KMS-11 (cell line): ENCODE measurements around the gene ACTL7B.

Experiments
- H2AFZ ChIP-seq: fragments of 200-600 bp; sonication (generic); 2 replicates; pipeline ENCODE4 v1.6.1; 2016; ENCODE audit warnings: antibody characterized with exemption, mixed run types, low read depth
- H3K27ac ChIP-seq: fragments of 200-600 bp; sonication (generic); 2 replicates; pipeline ENCODE4 v1.6.1; 2016; ENCODE audit warnings: mild to moderate bottlenecking, mixed run types
- H3K27me3 ChIP-seq: fragments of 200-600 bp; sonication (generic); 2 replicates; pipeline ENCODE4 v1.6.1; 2017; ENCODE audit warnings: mild to moderate bottlenecking, low read depth, mixed run types, moderate library complexity; ENCODE audit not compliant: insufficient read depth
- H3K36me3 ChIP-seq: fragments of 200-600 bp; sonication (generic); 2 replicates; pipeline ENCODE4 v1.6.1; 2017; ENCODE audit warnings: mild to moderate bottlenecking, mixed run types; ENCODE audit not compliant: insufficient read depth
- H3K4me1 ChIP-seq: fragments of 200-600 bp; sonication (generic); 2 replicates; pipeline ENCODE4 v1.6.1; 2016; ENCODE audit warnings: mild to moderate bottlenecking, low read depth, mixed run types; ENCODE audit not compliant: poor library complexity, severe bottlenecking
- H3K4me2 ChIP-seq: fragments of 200-600 bp; sonication (generic); 2 replicates; pipeline ENCODE4 v1.7.0; 2016; ENCODE audit warnings: mild to moderate bottlenecking, mixed run types
- H3K4me3 ChIP-seq: fragments of 200-600 bp; sonication (generic); IDR thresholded peaks from 2 replicates; pipeline ENCODE4 v1.6.1; 2017; ENCODE audit warnings: low read depth, low read length, mixed read lengths; ENCODE audit not compliant: insufficient read depth
- H3K79me2 ChIP-seq: fragments of 200-600 bp; sonication (generic); 2 replicates; pipeline ENCODE4 v1.6.1; 2016; ENCODE audit warnings: low read depth, mixed run types; ENCODE audit not compliant: insufficient read depth
- H3K9ac ChIP-seq: fragments of 200-600 bp; sonication (generic); 2 replicates; pipeline ENCODE4 v1.6.1; 2016; ENCODE audit warnings: mild to moderate bottlenecking, mixed run types
- H4K20me1 ChIP-seq: fragments of 200-600 bp; sonication (generic); 2 replicates; pipeline ENCODE4 v1.6.1; 2016; ENCODE audit warnings: mild to moderate bottlenecking, mixed run types; ENCODE audit not compliant: insufficient read depth
- CTCF ChIP-seq: fragments of 200-600 bp; sonication (generic); conservative IDR thresholded peaks from 2 replicates; pipeline ENCODE4 v1.6.1; 2017; ENCODE audit warnings: low read depth, mild to moderate bottlenecking, antibody characterized with exemption, low read length, moderate library complexity, mixed read lengths

ACTL7B gene

GRCh38 chr9:108882052-108882888, 26.5 kb upstream of the ACTL7B start:
- Histone ChIP-seq H3K4me1 (peaks cover 29% of the 10 kb centered on the region), H2AFZ (no peak overlapping the region), H3K79me2 (no peaks in the 10 kb centered on the region), H3K36me3 (no peaks in the 10 kb centered on the region), H4K20me1 (no peaks in the 10 kb centered on the region), H3K27ac (no peak overlapping the region), H3K27me3 (no peaks in the 10 kb centered on the region), H3K9ac (no peak overlapping the region), H3K4me2 (no peak overlapping the region), H3K4me3 (no peak overlapping the region)
- no peak for TF ChIP-seq CTCF

- H3K27ac ChIP-seq: no peak overlapping the region
- H3K4me1 ChIP-seq: peaks cover 15% of the 10 kb centered on the region
- H3K27me3 ChIP-seq: no peaks in the 10 kb centered on the region
- no peak overlapping the region for H3K4me3 ChIP-seq
- H3K36me3 ChIP-seq: 0 out of 2 replicates have a peak, but pooled peaks cover 2% of the 10 kb centered on the region
- no peak for TF ChIP-seq CTCF
- H3K79me2 ChIP-seq: no peaks in the 10 kb centered on the region
- no peak overlapping the region for H2AFZ ChIP-seq
- H4K20me1 ChIP-seq: no peaks in the 10 kb centered on the region
- H3K9ac ChIP-seq: no peak overlapping the region
- no peak overlapping the region for H3K4me2 ChIP-seq
These were observed 25.0 kb upstream of the ACTL7B start for GRCh38 chr9:108880738-108881316.

GRCh38 chr9:108877524-108877923, 21.7 kb upstream of the ACTL7B start:
- Histone ChIP-seq H3K27ac (no peak overlapping the region), H3K27me3 (no peaks in the 10 kb centered on the region), H3K9ac (no peak overlapping the region), H2AFZ (no peak overlapping the region), H3K4me2 (no peak overlapping the region), H3K4me3 (no peak overlapping the region), H4K20me1 (no peaks in the 10 kb centered on the region), H3K36me3 (peaks cover 2% of the 10 kb centered on the region; the same call in 1 of the 2 replicates), H3K79me2 (no peaks in the 10 kb centered on the region), H3K4me1 (no peaks in the 10 kb centered on the region)
- no peak for TF ChIP-seq CTCF

DNA sequence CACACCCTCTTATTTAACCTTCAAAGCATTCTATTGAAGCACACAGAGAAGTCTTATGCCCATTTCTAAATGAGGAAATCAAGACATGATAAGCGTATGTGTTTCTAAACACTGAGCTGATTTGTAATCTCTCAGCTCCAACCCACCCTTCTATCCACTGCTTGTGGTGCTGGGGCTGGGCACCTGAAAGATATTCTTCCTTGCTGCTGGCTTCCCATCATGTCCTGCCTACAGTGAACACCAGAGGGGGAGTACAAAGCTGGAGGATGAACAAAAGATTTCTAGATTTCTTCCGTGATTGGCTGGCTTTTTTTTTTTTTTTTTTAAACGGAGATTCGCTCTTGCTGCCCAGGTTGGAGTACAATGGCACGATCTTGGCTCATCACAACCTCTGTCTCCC, 20.6 kb upstream of the ACTL7B start:
- H3K4me3 ChIP-seq: no peak overlapping the region
- H3K4me2 ChIP-seq: no peak overlapping the region
- H2AFZ ChIP-seq: no peak overlapping the region
- TF ChIP-seq CTCF: no peak
- no peaks in the 10 kb centered on the region for H3K79me2 ChIP-seq
- peaks cover 2% of the 10 kb centered on the region; the same call in 1 of the 2 replicates for H3K36me3 ChIP-seq
- H3K27ac ChIP-seq: no peak overlapping the region
- no peak overlapping the region for H3K9ac ChIP-seq
- H3K4me1 ChIP-seq: no peaks in the 10 kb centered on the region
- H4K20me1 ChIP-seq: no peaks in the 10 kb centered on the region
- H3K27me3 ChIP-seq: no peaks in the 10 kb centered on the region
